Kidney (tissue), 14 donors: ENCODE results near the gene SLC25A47. TPM values are rescaled to one million over a fixed set of nuclear protein-coding genes. Genes with fewer than 3 reads are reported as not detected.

Experiments
- DNase-seq, 5 donors: peaks; one replicate each; pipeline ENCODE4 v3.0.0-alpha.2; 2013 to 2020
- FAIRE-seq: peaks from 2 replicates; lab custom pipeline; 2012; peaks lifted over from hg19 to GRCh38; lab: Jason Lieb, UNC
- H3K27ac ChIP-seq, 2 donors: one replicate each; pipeline ENCODE4 v1.7.0; 2013; ENCODE audit warnings: low read depth in 2 of 2, low read length in 2 of 2, inconsistent platforms in 1 of 2
- H3K27me3 ChIP-seq: one replicate; pipeline ENCODE4 v1.7.1; 2013; ENCODE audit warnings: low read length, inconsistent platforms; ENCODE audit not compliant: control insufficient read depth, insufficient read depth
- H3K36me3 ChIP-seq, 3 donors: one replicate each; pipeline versions ENCODE4 v1.7.0 to v1.7.1; 2013; ENCODE audit warnings: low read length in 3 of 3, control low read depth in 1 of 3, inconsistent platforms in 1 of 3; ENCODE audit not compliant: insufficient read depth in 3 of 3, control insufficient read depth in 2 of 3
- H3K4me1 ChIP-seq, 3 donors: one replicate each; pipeline versions ENCODE4 v1.7.0 to v1.7.1; 2013; ENCODE audit warnings: low read length in 3 of 3, inconsistent platforms in 1 of 3, low read depth in 1 of 3; ENCODE audit not compliant: control insufficient read depth in 2 of 3, insufficient read depth in 2 of 3
- H3K4me3 ChIP-seq, 3 donors: one replicate each; pipeline versions ENCODE4 v1.7.0 to v1.8.1; 2013; ENCODE audit warnings: low read length in 3 of 3, control low read depth in 1 of 3, inconsistent platforms in 1 of 3
- H3K9ac ChIP-seq, 3 donors: one replicate each; pipeline versions ENCODE4 v1.7.0 to v1.7.1; 2013; ENCODE audit warnings: low read length in 3 of 3, control low read depth in 1 of 3, inconsistent platforms in 1 of 3
- H3K9me3 ChIP-seq, 3 donors: one replicate each; pipeline versions ENCODE4 v1.7.0 to v1.7.1; 2013; ENCODE audit warnings: low read length in 3 of 3, control low read depth in 1 of 3, inconsistent platforms in 1 of 3; ENCODE audit not compliant: control insufficient read depth in 2 of 3, insufficient read depth in 1 of 3
- intact Hi-C: fragments of 100-400 bp; cut with DNase I; formaldehyde crosslinking; loops from one replicate; pipeline ENCODE4 v1.11.1; 2022
- microRNA-seq: library from miRNA; unstranded; fragments of <30 nt; microRNA quantifications from one replicate; pipeline ENCODE4 v1.2.0, GENCODE V29; 2020
- polyA plus RNA-seq: library from polyadenylated mRNA; stranded (reverse); fragments of 350-450 nt; fragmentation: Illumina TruSeq; extraction: RNeasy Lipid Tissue Mini Kit (QIAGEN cat#74804); gene quantifications from one replicate; pipeline ENCODE4 v1.2.3, GENCODE V29; 2014; ENCODE audit warnings: low read depth, low replicate concordance; ENCODE audit not compliant: insufficient read depth
- total RNA-seq: library from RNA; stranded (reverse); fragmentation: NEBNext Ultra II Directional; extraction: Animal tissue kit (Norgen Biotek cat#: 25700); gene quantifications from one replicate; pipeline ENCODE4 v1.2.1, GENCODE V29; 2021
- TF ChIP-seq, protein P1 (sequence below): IDR thresholded peaks from 3 replicates; pipeline ENCODE4 v1.5.1; 2012; ENCODE audit warnings: mild to moderate bottlenecking, moderate library complexity, borderline replicate concordance; ENCODE audit not compliant: insufficient read depth; ENCODE audit errors: extremely low read depth
- donor health status: control.
- donor health status: control.
- donor health status: control.
- donor health status: control.
- donor health status: control.
- donor health status: DM: yes; HTN: yes; CAD: no.
- donor health status: Normal renal cell carcinoma (clear cell type).

Gene SLC25A47
- total and polyA plus RNA-seq, 2 donors from 2014 or later, result 1.0 TPM; not detected in 1

DNA sequence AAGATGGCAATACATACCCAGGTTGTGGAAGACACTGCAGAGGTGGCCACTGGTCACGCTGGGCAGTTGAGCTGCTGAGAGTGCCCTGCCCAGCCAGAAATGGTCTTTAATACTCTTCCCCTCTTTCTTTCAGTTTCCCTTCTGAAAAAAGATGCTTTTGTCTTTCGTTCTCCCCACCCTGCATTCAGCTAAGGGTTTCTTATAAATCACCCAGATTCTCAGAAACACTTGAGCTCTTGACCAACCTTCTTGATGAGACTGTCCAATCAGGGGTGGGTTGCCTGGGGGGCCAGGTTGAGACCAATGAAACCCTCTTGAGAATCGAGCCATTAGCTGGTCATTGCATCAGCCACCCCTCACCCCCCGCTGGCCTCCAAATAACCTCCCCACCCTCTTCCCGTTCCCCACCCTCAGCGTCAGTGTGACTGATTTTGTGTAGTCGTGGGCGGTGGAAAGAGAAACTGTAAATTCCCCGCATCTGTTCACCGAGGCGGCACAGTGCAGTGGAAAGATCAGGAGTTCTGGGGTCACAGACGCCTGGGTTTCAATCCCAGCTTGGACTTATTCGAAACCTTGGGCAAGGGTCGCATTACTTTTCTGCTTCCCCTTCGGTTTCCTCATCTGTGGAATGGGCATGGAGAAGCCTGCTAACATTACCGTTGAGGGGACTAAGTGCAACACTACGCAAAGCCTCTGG is 52.3 kb downstream of the SLC25A47 start:
- peak in 4 of 5 donors; percentile 54 to 96 (median 73) for DNase-seq
- Histone ChIP-seq H3K9me3 (no peaks in the 10 kb centered on the region), H3K27ac (peak overlapping the region; percentile 91 to 92), H3K36me3 (no peaks in the 10 kb centered on the region), H3K4me1 (peaks cover 0 to 15% (median 3%) of the 10 kb centered on the region in 3 donors), H3K27me3 (no peaks in the 10 kb centered on the region), H3K4me3 (peak overlapping the region; percentile 74 to 95 (median 81)), H3K9ac (peak overlapping the region; percentile 42 to 64 (median 63))
- FAIRE-seq, result no peak
- intact Hi-C loops, result no loop called here
- TF ChIP-seq, protein P1, sequence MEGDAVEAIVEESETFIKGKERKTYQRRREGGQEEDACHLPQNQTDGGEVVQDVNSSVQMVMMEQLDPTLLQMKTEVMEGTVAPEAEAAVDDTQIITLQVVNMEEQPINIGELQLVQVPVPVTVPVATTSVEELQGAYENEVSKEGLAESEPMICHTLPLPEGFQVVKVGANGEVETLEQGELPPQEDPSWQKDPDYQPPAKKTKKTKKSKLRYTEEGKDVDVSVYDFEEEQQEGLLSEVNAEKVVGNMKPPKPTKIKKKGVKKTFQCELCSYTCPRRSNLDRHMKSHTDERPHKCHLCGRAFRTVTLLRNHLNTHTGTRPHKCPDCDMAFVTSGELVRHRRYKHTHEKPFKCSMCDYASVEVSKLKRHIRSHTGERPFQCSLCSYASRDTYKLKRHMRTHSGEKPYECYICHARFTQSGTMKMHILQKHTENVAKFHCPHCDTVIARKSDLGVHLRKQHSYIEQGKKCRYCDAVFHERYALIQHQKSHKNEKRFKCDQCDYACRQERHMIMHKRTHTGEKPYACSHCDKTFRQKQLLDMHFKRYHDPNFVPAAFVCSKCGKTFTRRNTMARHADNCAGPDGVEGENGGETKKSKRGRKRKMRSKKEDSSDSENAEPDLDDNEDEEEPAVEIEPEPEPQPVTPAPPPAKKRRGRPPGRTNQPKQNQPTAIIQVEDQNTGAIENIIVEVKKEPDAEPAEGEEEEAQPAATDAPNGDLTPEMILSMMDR, result no peak

- Histone ChIP-seq H3K9ac (peak within 1 kb of the TSS; percentile 18 to 74 (median 64)), H3K4me1 (peaks cover 0 to 15% (median 3%) of the 10 kb centered on the region in 3 donors), H3K36me3 (peaks cover 0 to 4% (median 0%) of the 10 kb centered on the region in 3 donors), H3K27me3 (no peaks in the 10 kb centered on the region), H3K9me3 (no peaks in the 10 kb centered on the region), H3K4me3 (peak within 1 kb of the TSS; percentile 85 to 95 (median 87)), H3K27ac (peak within 1 kb of the TSS; percentile 91 to 92)
- intact Hi-C loops, result no loop called here
- TF ChIP-seq, protein P1, result no peak
- FAIRE-seq (no peak), DNase-seq (peak; percentile 96 to 98 (median 97))
These were observed 53.0 kb downstream of the SLC25A47 start, which contains the start of gene WDR25 for GRCh38 chr14:100375963-100376735. Gene WDR25 (plus strand): TSS chr14:100376485.

DNA sequence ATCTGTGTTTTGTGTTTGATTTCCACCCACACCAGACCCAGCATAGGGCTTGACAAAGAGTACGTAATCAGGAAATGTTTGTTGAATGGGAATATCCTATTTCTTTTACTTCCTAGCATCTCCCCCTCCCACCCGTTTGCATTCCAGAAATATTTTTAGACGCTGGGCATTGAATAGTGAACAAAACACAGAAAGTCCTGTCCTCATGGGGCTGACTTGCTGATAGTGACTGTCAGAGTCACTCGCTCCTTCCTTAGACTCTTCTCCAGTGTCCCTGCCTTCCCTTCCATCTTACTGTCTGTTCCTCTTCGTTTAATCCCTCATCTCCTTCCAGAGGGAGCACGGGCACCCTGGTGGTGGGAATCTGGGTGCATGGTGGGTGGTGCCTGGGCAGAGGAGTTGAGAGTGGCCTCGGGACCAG is 53.6 kb downstream of the SLC25A47 start:
- intact Hi-C loops, result no loop called here
- peaks cover 0 to 15% (median 3%) of the 10 kb centered on the region in 3 donors for H3K4me1 ChIP-seq

More for the DNA sequence above, 53.6 kb downstream of the SLC25A47 start:
- no peaks in the 10 kb centered on the region for H3K27me3 ChIP-seq
- H3K4me3 ChIP-seq, result peak overlapping the region; percentile 85 to 95 (median 87)
- FAIRE-seq (no peak), DNase-seq (no peak)
- peaks cover 0 to 10% (median 0%) of the 10 kb centered on the region in 3 donors for H3K36me3 ChIP-seq
- H3K27ac ChIP-seq, result peak overlapping the region; percentile 91 to 92
- H3K9ac ChIP-seq, result peak overlapping the region in 2 of 3 donors; percentile 31 to 74
- no peaks in the 10 kb centered on the region for H3K9me3 ChIP-seq
- TF ChIP-seq, protein P1, result no peak

Small RNA genes lying within 50 kb of the gene (microRNA-seq; reads per million reads assigned to microRNA genes)
- gene MIR345 (109 reads per million, percentile 53 among the genes with 10 or more reads in this experiment), gene MIR6764 (not detected)

Other genes with a start within 250 kb of the SLC25A47 start
- 28.7 TPM for gene DEGS2, start 163.7 kb upstream of the SLC25A47 start, total RNA-seq
- 25.1 TPM for gene DEGS2, start 163.7 kb upstream of the SLC25A47 start, polyA plus RNA-seq
- 60.4 TPM for gene YY1, start 84.2 kb upstream of the SLC25A47 start, total RNA-seq
- gene YY1, start 84.2 kb upstream of the SLC25A47 start, polyA plus RNA-seq, result 34.2 TPM
- gene SLC25A29, start 16.9 kb upstream of the SLC25A47 start, total RNA-seq, result 152 TPM
- gene SLC25A29, start 16.9 kb upstream of the SLC25A47 start, polyA plus RNA-seq, result 88.5 TPM
- 12.9 TPM for gene WDR25, start 53.1 kb downstream of the SLC25A47 start, total RNA-seq
- 11.7 TPM for gene WDR25, start 53.1 kb downstream of the SLC25A47 start, polyA plus RNA-seq